ENCODE results near the gene TMEM221.

Gene TMEM221

GRCh38 chr19:17471410-17472125 is 23.1 kb upstream of the TMEM221 start:
- no peak for DNase-seq

GRCh38 chr19:17470068-17470841 is 21.8 kb upstream of the TMEM221 start, which contains the start of gene SLC27A1:
Gene SLC27A1, plus strand, starts transcription at chr19:17470524. Its CDS starts 17 bp downstream, at chr19:17470541.
- peak; percentile 99 for DNase-seq

GRCh38 chr19:17469481-17470067 is 21.1 kb upstream of the TMEM221 start:
- DNase-seq = peak in 1 of 2 donors; percentile 66

GRCh38 chr19:17469092-17469480 is 20.6 kb upstream of the TMEM221 start:
- no peak for DNase-seq

GRCh38 chr19:17468302-17469091 is 20.0 kb upstream of the TMEM221 start:
- DNase-seq = peak in 1 of 2 donors; percentile 51

- DNase-seq = no peak
Measured at GRCh38 chr19:17467471-17468301, 19.2 kb upstream of the TMEM221 start.

- DNase-seq = no peak
Measured at GRCh38 chr19:17466487-17466850, 18.0 kb upstream of the TMEM221 start.

- DNase-seq = no peak
Measured at GRCh38 chr19:17460372-17461230, 12.1 kb upstream of the TMEM221 start, which contains the start of gene NXNL1. Gene NXNL1, minus strand, starts transcription at chr19:17460926. Its CDS starts 57 bp downstream, at chr19:17460869.

GRCh38 chr19:17458970-17459369 is 10.5 kb upstream of the TMEM221 start:
- no peak for DNase-seq

GRCh38 chr19:17457616-17458015 is 9.1 kb upstream of the TMEM221 start:
- no peak for DNase-seq

GRCh38 chr19:17456127-17456526 is 7.7 kb upstream of the TMEM221 start:
- no peak for DNase-seq

GRCh38 chr19:17455308-17456123 is 7.0 kb upstream of the TMEM221 start:
- no peak for DNase-seq

- no peak for DNase-seq
Measured at GRCh38 chr19:17454576-17455071, 6.2 kb upstream of the TMEM221 start.

GRCh38 chr19:17451820-17452219 is 3.4 kb upstream of the TMEM221 start:
- DNase-seq = no peak

- DNase-seq = no peak
Measured at GRCh38 chr19:17450264-17451075, 2.0 kb upstream of the TMEM221 start.

- no peak for DNase-seq
Measured at GRCh38 chr19:17447704-17448130, 751 bp downstream of the TMEM221 start.

GRCh38 chr19:17445526-17446165 is 2.8 kb downstream of the TMEM221 start:
- no peak for DNase-seq

Measured in hippocampal formation (tissue), 2 donors.